HG03108 (cell line): ENCODE measurements around the gene LRP11.
"Not testable (repeated sequence)": the region's sequence is repeated elsewhere in the genome, so short reads cannot be mapped to it uniquely, and the experiment has no call there.

Source experiments
- ATAC-seq: cut with Tn5 transposase; IDR thresholded peaks from one replicate; pipeline ENCODE4 v1.9.1; 2021; ENCODE audit warnings: moderate library complexity; ENCODE audit not compliant: unreplicated experiment

The LRP11 gene

DNA sequence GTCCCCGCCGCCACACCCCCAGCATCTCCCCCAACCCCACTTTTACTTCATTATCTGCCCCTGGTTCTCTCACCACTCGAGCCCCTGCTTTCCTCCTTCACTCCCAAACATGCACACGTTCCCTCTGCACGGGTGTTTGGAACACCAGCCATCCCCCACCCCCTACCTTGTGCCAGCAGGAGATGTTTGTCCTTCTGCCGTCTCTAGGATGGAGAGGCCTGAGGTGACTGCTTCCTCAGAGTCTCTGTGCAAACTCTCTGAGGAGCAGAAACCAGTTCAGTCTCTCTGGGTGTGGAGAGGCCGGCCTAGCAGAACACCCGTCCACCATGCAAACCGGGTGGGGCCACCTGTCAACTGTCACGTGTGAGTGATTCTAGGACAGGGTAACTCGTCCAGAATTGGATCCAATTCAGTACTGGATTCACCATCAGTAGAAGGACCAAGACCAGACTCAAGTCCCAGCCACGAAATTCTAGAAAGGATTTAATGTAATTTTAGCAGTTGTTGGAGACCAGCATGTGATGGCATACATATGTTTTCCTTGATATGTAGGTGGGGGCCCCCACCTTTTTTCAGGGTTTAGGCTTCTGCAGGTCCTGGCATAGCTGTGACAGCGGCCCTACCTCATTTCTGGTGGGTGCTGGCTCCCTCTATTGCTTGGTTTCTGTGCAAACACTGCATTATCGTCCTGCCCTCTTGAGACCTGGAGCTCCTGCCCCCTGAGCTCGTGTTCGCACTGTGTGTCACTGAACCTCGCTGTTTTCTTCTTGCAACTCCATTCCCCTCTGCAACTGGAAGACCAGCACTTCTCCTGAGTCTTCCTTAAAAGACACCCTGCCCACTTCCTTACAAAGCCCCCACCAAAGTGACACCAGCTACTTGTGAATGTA is 33.9 kb upstream of the LRP11 start, which contains the start of gene RAET1E:
Gene RAET1E (minus strand): TSS at position 259 of the 890 bp plus-strand sequence. CDS start 7,212 bp downstream, outside the sequence.
- ATAC-seq, result no peak

DNA sequence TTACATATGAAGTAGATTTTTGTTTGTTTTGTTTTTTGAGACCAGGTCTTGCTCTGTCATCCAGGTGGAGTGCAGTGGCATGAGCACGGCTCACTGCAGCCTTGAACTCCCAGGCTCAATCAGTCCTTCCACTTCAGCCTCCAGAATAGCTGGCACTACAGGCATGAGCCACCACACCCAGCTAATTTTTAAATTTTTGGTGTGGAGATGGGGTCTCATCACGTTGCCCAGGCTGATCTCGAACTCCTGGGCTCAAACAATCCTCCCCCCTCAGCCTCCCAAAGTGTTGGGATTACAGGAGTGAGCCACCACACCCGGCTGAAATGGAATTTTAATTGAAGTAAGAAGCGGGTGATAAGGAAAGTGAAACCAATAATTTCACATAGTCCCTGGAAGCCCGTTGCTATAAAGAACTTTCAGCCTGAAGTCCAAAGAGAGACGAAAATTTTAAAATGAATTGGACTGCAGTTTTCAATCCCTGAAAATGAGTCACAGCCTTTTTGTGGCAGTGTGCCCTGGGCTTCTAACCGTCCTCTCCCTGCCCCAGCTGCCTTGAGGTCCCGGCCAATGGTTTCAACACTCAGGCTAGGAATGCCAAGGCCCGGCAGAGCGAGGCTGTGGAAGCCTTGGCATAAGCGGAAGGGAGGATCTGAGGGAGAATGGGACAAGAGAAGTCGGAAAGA is 33.0 kb upstream of the LRP11 start:
- no peak for ATAC-seq

DNA sequence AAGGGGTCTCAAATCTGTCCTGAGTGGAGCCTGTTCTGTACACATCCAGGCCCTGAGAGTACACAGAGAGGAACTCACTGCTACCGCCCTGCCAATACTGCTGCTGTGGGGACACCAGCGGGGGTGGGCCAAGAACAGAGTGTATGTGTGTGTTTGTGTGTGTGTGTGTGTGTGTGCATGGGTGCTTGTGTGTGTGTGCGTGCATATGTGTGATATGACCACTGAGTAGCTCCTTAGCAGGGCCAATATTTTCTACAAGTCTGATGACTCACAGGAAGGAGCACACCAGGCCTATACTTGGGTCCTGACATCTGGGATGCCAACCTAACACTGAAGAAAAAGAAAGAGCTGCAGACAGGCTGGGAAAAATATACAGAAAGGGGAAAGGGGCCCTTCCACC is 32.3 kb upstream of the LRP11 start:
- no peak for ATAC-seq

DNA sequence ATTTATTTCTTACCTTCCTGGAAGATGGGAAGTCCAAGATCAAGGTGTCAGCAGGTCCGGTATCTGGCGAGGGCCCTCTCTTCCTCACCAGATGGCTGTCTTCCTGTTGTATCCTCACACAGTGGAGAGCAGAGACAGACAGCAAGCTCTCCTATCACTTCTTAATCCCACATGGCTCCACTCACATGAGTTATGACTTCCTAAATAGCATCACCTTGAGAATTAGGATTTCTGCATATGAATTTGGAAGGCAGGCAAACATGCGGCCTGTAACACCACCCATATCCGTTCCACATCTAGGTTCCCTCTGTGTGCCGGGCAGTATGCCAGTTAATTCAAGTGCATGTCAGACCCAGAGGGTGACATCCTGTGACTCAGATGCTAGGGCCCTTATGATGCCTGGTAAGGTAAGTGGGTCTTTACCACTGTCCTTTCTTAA is 31.7 kb upstream of the LRP11 start:
- ATAC-seq, result no peak

DNA sequence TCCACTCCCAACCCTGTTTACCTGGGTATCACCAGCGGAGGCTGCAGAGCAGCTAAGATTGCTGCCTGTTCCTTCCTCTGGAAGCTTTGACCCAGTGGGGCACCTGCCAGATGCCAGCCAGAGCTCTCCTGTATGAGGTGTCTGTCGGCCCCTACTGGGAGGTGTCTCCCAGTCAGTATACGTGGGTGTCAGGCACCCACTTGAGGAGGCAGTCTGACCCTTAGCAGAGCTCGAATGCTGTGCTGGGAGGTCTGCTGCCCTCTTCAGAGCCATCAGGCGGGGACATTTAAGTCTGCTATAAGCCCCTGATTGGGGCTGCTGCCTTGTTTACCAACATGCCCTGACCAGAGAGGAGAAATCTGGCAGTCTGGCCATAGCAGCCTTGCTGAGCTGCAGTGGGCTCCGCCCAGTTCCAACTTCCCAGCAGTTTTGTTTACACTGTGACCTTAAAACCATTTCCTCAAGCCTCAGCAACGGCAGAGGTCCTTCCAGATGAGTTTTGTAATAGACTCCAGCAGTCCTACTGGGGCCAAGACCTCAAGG is 31.0 kb upstream of the LRP11 start:
- no peak for ATAC-seq

DNA sequence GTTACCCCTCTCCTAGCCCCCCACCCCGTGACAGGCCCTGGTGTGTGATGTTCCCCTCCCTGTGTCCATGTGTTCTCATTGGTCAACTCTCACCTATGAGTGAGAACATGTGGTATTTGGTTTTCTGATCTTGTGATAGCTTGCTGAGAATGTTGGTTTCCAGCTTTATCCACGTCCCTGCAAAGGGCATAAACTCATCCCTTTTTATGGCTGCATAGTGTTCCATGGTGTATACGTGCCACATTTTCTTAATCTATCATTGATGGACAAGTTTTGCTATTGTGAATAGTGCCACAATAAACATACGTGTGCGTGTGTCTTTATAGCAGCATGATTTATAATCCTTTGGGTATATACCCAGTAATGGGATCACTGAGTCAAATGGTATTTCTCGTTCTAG is 27.7 kb upstream of the LRP11 start:
- ATAC-seq, result not testable (repeated sequence)

DNA sequence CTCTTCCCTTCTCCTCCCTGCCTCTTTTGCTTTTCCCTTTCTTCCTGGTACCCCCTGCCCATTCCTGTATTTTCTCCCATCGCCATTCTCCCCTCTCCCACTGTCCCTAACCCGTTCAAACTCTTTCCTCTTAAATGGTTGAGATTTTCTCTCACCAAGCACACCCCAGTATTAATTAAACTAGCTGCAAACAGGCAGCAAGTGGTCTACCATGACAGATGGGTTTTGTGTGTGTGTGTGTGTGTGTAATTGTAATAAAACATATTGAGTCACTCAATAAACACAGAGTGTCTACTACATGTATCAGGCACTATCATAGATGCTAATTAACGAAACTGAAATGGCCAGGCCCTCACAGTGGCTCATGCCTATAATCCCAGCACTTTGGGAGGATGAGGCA is 27.1 kb upstream of the LRP11 start:
- ATAC-seq, result no peak

DNA sequence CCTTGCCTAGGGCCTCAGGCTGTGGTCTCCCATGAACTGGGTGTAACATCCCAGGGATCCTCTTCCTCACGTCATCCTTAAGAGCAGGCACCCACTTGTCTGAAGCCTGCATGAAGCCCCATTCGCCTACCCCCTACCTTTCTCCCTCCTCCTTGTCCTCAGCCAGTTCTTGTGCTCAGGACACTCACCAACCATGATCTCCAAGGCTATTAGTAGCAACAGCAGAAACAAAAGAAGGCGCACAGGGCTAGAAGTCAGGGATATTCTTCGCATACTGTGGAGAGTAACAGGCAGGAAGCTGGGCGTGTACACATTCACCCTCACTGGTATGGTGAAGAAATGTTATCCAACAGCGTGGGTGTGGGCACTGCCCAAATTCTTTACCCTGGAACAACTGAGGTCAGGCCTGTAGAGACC is 26.5 kb upstream of the LRP11 start:
- ATAC-seq, result no peak

DNA sequence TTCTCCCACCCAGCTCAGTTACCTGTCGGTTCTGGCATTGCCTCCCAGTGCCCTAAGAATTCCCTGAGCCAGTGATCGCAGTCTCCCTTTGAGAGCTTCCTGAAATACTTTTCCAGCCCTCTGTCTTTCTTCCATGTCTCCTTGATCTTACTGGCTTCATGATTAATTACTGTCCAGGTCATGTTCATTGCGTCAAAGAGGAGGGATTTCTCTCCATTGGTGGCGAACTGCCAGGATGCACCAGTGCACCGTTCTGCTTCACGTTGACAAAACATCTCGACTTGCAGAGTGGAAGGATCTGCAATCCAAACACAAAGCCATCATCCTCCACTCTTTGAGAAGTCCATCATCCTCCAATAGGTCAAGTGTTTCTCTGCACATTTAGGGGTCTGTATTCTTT is 25.2 kb upstream of the LRP11 start:
- ATAC-seq, result no peak

DNA sequence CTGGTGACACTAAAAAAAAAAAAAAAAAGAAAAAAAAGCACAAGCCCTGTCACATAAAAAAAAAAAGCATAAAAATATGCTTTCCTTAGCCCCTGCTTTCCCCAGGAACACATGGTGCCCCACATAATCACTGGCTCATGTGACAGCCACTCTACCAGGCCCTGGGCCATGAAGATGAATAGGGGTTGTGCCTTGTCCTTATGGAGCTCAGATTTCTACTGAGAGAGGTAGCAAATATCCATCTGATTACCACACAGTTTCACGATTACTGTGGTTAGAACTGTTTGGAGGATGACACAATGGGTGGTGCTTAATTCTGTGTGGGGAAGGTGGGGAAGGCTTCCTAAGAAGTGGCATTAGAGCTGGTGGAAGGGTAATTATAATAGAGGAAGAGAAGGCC is 24.5 kb upstream of the LRP11 start:
- no peak for ATAC-seq

DNA sequence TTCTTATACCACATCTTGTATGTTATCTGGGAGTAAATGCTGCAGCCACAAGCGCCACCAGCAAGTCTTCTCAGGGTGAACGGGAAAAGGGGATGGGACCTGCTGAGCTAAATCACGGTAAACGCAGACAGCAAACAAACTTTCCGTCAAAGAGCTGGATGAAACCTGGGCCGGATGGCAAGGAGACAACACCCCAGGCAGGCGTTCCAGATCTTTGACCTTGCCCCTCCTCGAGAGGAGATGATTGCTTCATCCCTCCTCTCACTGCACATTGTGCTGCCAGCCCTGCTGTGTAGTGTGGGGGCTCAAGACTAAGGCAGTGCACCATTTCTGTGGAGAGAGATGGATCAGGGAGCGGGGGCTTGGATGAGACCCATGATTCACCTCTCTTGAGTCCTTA is 23.9 kb upstream of the LRP11 start:
- no peak for ATAC-seq

DNA sequence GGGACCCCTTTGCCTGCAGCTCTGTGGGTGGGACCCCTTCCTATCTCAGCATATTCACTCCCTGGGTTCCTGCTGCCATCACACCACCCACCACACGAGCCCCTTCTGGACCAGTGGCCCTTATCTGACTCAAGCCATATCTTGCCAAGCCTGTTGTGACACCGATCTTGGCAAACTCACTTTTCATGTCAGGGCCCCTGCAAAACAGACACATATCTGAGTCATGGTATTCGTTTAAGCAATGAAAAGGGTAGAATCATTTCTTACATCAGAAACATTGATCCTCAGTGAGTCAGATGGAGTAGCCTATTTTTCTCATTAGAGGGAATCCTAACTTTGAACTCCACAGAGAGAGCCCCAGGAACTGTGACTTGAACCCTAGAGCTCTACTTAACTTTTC is 23.2 kb upstream of the LRP11 start:
- no peak for ATAC-seq

DNA sequence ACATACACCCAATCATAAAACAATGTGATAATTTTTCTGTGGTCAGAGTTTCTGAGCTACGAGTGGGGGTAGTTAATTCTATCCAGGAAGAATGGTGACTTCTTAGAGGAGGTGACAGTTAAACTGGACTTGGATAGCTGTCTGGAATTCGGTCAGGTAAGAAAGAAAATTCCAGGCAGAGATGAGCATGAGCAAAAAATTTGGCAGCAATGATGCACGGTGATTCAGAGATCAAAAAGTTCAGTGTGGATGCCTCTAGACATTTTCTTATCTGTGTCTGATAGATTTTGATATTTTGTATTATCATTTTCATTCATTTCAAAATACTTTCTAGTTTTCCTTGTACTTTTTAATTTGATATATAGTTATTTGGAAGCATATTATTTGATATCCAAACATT is 21.7 kb upstream of the LRP11 start:
- no peak for ATAC-seq

DNA sequence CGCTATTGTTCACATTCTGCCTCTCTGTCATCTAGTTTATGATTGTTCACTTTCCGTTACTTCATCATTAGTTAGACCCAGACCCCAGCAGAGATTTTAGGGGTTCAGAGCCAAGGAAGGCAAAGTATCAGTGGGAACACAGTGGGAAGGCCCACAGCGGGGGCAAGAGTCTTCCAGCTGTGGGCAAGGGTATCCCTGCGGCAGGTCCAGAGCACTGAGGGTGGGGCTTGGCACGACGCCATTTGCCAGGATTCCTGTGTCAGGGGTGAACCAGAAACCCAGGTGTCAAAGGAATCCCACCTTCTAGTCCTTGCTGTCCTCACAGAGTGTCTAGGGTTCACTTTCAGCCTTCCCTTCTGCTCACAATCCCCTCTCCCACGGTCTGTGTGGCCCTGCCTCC is 20.5 kb upstream of the LRP11 start:
- no peak for ATAC-seq

DNA sequence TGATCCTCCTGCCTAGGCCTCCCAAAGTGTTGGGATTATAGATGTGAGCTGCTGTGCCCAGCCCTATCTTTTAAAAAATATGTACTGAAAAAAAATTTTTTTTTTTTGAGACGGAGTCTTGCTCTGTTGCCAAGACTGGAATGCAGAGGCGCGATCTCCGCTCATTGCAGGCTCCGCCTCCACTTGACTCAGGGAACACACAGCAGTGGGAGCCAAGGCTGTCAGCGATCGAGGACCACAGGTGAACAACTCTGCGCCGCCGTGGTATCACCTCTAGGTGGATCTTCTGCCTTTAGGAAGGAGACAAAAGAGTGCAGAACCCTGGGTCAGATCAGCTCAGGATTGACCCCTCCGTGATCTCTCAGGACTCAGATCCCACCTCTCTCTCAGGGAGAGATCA is 20.1 kb upstream of the LRP11 start:
- no peak for ATAC-seq

DNA sequence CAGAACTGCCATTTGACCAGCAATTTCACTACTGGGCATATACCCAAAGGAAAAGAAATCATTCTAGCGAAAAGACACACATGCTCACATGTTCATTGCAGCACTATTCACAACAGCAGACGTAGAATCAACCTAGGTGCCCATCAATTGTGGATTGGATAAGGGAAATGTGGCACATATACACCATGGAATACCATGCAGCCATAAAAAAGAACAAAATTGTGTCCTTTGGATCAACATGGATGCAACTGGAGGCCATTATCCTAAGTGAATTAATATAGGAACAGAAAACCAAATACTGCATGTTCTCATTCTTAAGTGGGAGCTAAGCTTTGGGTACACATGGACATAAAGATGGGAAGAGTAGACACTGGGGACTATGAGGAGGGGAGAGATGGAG is 17.7 kb upstream of the LRP11 start:
- ATAC-seq, result no peak

DNA sequence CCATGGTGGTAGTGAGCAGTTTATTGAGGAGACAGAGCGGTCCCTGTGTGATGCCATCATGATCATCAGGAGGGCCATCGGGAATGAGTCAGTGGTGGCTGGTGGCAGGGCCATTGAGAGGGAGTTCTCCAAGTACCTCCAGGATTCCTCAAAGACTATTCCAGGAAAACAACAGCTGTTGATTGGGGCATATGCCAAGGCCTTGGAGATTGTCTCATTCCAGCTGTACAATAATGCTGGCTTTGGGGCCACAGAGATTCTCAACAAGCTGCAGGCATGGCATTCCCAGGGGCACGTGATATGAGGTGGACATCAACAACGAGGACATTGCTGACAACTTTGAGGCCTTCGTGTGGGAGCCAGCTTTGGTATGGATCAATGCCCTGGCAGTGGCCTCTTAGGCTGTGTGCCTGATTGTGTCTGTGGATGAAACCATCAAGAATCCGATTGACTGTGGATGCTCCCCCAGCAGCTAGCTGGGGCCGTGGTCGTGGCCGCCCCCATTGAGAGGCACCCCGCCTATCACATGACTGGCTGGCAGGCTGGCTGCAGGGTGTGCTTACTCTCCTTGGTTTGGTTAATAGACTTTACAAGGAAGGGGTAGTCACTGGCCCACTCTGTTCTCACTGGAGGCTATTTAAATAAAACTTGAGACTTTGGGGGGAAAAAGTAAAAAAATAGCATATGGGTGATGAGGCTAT is 17.1 kb upstream of the LRP11 start:
- ATAC-seq, result no peak

DNA sequence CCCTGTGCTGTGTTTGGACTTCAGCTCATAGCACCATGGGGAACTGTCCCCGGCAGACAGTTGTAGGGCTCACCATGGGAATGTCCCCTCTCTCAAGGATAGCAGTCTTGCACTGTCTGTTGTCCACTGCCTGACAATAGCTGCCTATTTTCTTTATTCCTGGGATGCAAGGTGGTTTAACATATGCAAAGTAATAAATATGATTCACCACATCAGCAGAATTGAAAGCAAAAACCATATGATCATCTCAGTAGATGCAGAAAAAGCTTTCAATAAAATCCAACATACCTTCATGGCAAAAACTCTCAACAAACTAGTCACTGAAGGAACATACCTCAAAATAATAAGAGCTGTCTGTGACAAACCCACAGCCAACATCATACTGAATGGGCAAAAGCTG is 13.5 kb upstream of the LRP11 start:
- no peak for ATAC-seq

DNA sequence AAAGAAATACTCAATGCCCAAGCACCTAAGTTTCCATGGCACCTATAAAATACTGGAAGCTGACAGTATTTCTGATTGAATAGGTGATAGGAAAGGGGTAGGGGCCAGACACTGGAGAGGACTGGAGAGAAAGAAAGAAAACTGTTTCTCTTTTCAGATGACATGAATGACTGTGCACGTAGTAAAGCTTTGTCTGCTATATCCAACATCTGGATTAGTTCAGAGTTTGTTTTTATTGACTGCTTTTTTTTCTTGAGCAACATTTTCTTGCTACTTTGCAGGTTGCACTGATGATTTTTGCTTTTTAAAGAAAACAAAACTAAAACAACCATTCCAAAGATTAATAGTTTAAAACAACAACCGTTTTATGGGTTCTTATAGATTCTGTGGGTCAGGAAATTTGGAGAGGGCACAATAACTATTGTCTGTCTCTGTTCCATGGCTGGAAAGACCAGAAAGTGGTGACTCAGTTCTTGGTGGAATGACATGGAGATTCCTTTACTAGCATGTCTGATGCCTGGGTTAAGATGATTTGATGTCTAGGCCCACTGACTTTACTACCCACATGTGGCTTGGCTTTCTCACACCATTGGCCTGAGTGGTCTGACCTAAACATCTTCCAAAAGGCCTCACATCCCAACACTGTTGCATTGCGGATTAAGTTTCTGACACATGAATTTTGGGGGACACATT is 12.2 kb upstream of the LRP11 start:
- no peak for ATAC-seq

DNA sequence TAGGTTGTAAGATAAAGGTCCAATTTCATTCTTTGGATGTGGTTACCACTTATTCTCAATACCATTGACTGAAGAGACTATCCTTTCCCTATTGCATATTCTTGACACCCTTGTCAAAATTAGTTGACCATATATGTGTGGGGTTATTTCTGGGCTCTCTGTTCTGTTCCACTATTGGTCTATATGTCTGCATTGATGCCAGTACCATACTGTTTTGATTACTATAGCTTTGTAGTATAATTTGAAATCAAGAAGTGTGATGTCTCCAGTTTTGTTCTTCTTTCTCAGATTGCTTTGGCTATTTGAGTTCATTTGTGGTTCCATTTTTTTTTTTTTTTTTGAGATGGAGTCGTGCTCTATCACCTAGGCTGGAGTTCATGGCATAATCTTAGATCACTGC is 8.1 kb upstream of the LRP11 start:
- no peak for ATAC-seq

DNA sequence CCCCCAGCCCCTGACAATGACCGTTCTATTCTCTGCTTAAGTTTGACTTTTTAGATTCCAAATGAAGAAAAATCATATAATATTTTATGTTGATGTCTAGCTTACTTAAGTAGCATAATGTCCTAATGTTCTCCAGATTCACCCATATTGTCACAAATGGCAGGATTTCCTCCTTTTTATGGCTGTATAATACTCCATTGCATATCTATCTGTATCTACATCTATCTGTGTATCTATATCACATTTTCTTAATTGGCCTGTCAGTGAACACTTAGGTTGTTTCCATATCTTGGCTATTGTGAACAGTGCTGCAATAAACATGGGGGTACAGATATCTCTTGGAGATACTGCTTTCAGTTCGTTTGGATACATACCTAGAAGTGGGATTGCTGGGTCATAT is 7.0 kb upstream of the LRP11 start:
- ATAC-seq, result no peak
